GM18519 (cell line): ENCODE data around the gene MPL.

Source experiments
- ATAC-seq: cut with Tn5 transposase; IDR thresholded peaks from one replicate; pipeline ENCODE4 v1.9.1; 2021; ENCODE audit warnings: mild to moderate bottlenecking, moderate library complexity; ENCODE audit not compliant: unreplicated experiment, low FRiP score

Gene MPL

GRCh38 chr1:43305926-43306687, 31.5 kb upstream of the MPL start:
- ATAC-seq, result no peak

- no peak for ATAC-seq
These were observed 30.7 kb upstream of the MPL start for GRCh38 chr1:43306688-43307457.

- no peak for ATAC-seq
These were observed 30.0 kb upstream of the MPL start for GRCh38 chr1:43307458-43308158.

- ATAC-seq, result no peak
These were observed 28.8 kb upstream of the MPL start for GRCh38 chr1:43308635-43309404.

GRCh38 chr1:43309405-43310025, 28.1 kb upstream of the MPL start:
- ATAC-seq, result no peak

GRCh38 chr1:43311521-43311920, 26.1 kb upstream of the MPL start:
- no peak for ATAC-seq

- no peak for ATAC-seq
These were observed 25.4 kb upstream of the MPL start for GRCh38 chr1:43312212-43312623.

- ATAC-seq, result no peak
These were observed 24.7 kb upstream of the MPL start for GRCh38 chr1:43312663-43313515.

- no peak for ATAC-seq
These were observed 23.8 kb upstream of the MPL start for GRCh38 chr1:43313771-43314170.

GRCh38 chr1:43314233-43314632, 23.4 kb upstream of the MPL start:
- no peak for ATAC-seq

GRCh38 chr1:43315481-43315880, 22.1 kb upstream of the MPL start:
- ATAC-seq, result no peak

GRCh38 chr1:43315963-43316737, 21.5 kb upstream of the MPL start:
- no peak for ATAC-seq

GRCh38 chr1:43316738-43317520, 20.7 kb upstream of the MPL start:
- ATAC-seq, result no peak

GRCh38 chr1:43317817-43318471, 19.7 kb upstream of the MPL start:
- no peak for ATAC-seq

- ATAC-seq, result no peak
These were observed 18.8 kb upstream of the MPL start for GRCh38 chr1:43318831-43319230.

GRCh38 chr1:43319288-43319687, 18.3 kb upstream of the MPL start:
- ATAC-seq, result no peak

- no peak for ATAC-seq
These were observed 17.9 kb upstream of the MPL start for GRCh38 chr1:43319766-43320165.
